Measurements from ENCODE around the gene PAX2. TPM values are rescaled to one million over a fixed set of nuclear protein-coding genes. Genes with fewer than 3 reads are reported as not detected.

PAX2 gene
- total and polyA plus RNA-seq, 2 of the 8 experiments (the other 6 are each of a cell fraction or from before 2014, with no cell fraction given): 0.02 TPM; not detected in 1

GRCh38 chr10:100723770-100724530 is 21.4 kb upstream of the PAX2 start:
- Histone ChIP-seq H4K8ac (ENCODE audit: extremely low read depth, insufficient read depth, low read length) (no peak overlapping the region; the same call in 1 of the 2 replicates), H2BK5ac (ENCODE audit: low read depth, low read length) (no peak overlapping the region), H3K23ac (ENCODE audit: insufficient read length) (no peak overlapping the region), H3K79me2 (ENCODE audit: control insufficient read depth in 1 of 2, insufficient read depth in 2 of 2, low read length in 2 of 2) (no peaks in the 10 kb centered on the region), H3K27ac (ENCODE audit: low read depth, low read length) (no peak overlapping the region), H3K56ac (replicated peaks; ENCODE audit: insufficient read length, low read depth, low read length) (no peak overlapping the region), H2AK5ac (ENCODE audit: low read depth, low read length) (no peak overlapping the region), H3K14ac (ENCODE audit: insufficient read length) (no peak overlapping the region), H3K18ac (ENCODE audit: extremely low read depth, low read length) (no peak overlapping the region), H3K4me2 (ENCODE audit: insufficient read depth in 1 of 2, low read depth in 2 of 2, low read length in 2 of 2) (peak overlapping the region; percentile 54 to 63), H2BK20ac (ENCODE audit: low read length) (no peak overlapping the region), H4K5ac (ENCODE audit: insufficient read length, low read depth, low read length) (no peak overlapping the region), H2BK15ac (ENCODE audit: low read length) (no peak overlapping the region), H2BK120ac (replicated peaks; ENCODE audit: low read depth, low read length) (no peak overlapping the region), H3K9me3 (ENCODE audit: insufficient read depth in 2 of 2, low read depth in 1 of 2, low read length in 1 of 2) (no peaks in the 10 kb centered on the region), H2AFZ (ENCODE audit: low read length) (no peak overlapping the region), H4K20me1 (replicated peaks in 1 of 2; ENCODE audit: control insufficient read depth in 1 of 2, insufficient read depth in 2 of 2, low read length in 2 of 2) (peaks cover 11 to 22% of the 10 kb centered on the region in 2 experiments), H3K27me3 (replicated peaks in 1 of 4; ENCODE audit: control insufficient read depth in 3 of 4, extremely low read depth in 1 of 4, insufficient read depth in 3 of 4, low read length in 3 of 4) (peaks cover 82 to 90% (median 88%) of the 10 kb centered on the region in 4 experiments), H3K23me2 (ENCODE audit: low read depth, low read length) (peaks cover 2% of the 10 kb centered on the region; the same call in 1 of the 2 replicates), H3K79me1 (ENCODE audit: low read depth, low read length) (no peaks in the 10 kb centered on the region; the same call in 1 of the 2 replicates), H3K4me1 (replicated peaks in 1 of 4; ENCODE audit: control insufficient read depth in 3 of 4, insufficient read depth in 4 of 4, low read length in 3 of 4) (peaks cover 0 to 8% (median 0%) of the 10 kb centered on the region in 4 experiments; a peak in 2 of 7 replicates), H3K36me3 (ENCODE audit: control insufficient read depth in 2 of 4, insufficient read depth in 4 of 4, low read length in 3 of 4) (peaks cover 0 to 5% (median 0%) of the 10 kb centered on the region in 4 experiments; a peak in 1 of 8 replicates), H3K4me3 (ENCODE audit: extremely low read depth in 1 of 4, insufficient read depth in 2 of 4, low read depth in 3 of 4, low read length in 4 of 4) (peak overlapping the region in 2 of 4 experiments; percentile 20 to 52; a peak in 3 of 8 replicates), H3K4ac (replicated peaks; ENCODE audit: insufficient read length, low read depth, low read length) (no peak overlapping the region), H4K91ac (replicated peaks; ENCODE audit: insufficient read length, low read length) (no peak overlapping the region), H2BK12ac (ENCODE audit: low read depth, low read length) (no peak overlapping the region), H3K9ac (replicated peaks in 1 of 4; ENCODE audit: extremely low read depth in 1 of 4, low read depth in 3 of 4, low read length in 3 of 4) (no peak overlapping the region)
- peak; percentile 76 for TF ChIP-seq EGR1 (IDR thresholded peaks at IDR 0.05; ENCODE audit: borderline replicate concordance, low read depth, low read length)
- no peak for TF ChIP-seq SRF (IDR thresholded peaks at IDR 0.05; ENCODE audit: low read depth, low read length)
- TF ChIP-seq EZH2 (IDR thresholded peaks at IDR 0.05; ENCODE audit: low read depth, low read length, severe bottlenecking): peak; percentile 94
- TF ChIP-seq SP2 (IDR thresholded peaks at IDR 0.05; ENCODE audit: low read length): no peak
- no peak for TF ChIP-seq SIRT6 (IDR thresholded peaks at IDR 0.05; ENCODE audit: low read length)
- peak; percentile 84; the same call in 1 of the 2 replicates for TF ChIP-seq SUZ12 (IDR thresholded peaks at IDR 0.05; ENCODE audit: low read length)
- peak; percentile 71 for TF ChIP-seq RNF2 (IDR thresholded peaks at IDR 0.05; ENCODE audit: borderline replicate concordance, low read depth, low read length, missing control alignments, poor library complexity, severe bottlenecking)
- no peak for TF ChIP-seq TEAD4 (IDR thresholded peaks at IDR 0.05; ENCODE audit: low read depth, low read length)
- CTCF ChIA-PET (ENCODE audit: partially characterized antibody): interaction anchor here (0.7 to 7.5 kb wide), 7 partner anchors 18 to 162 kb away, joined by 3 to 95 read pairs (median 6); no protein-coding TSS in a partner anchor
- DNase-seq (ENCODE audit: low read depth in 1 of 2, low spot score in 2 of 2) (peak in 1 of 2 experiments; percentile 49), FAIRE-seq (no peak)
- POLR2A ChIA-PET (ENCODE audit: partially characterized antibody): interaction anchor here (0.7 to 1.2 kb wide), 4 partner anchors 10 to 17 kb away, joined by 3 to 5 read pairs (median 4); no protein-coding TSS in a partner anchor
- WGBS, 2 experiments (ENCODE audit: extremely low coverage in 1 of 2, insufficient coverage in 1 of 2, insufficient read length in 1 of 2, insufficient replicate concordance in 2 of 2, low coverage in 1 of 2, low lambda C conversion rate in 2 of 2, missing lambda C conversion rate in 1 of 2): 5% methylated on average over 36 of the region's 58 CpGs; no CpG with 5 or more reads in 1 of the 2 experiments

Measured in H1 (cell line).